Activated naive CD8-positive, alpha-beta T cell treated with anti-CD3 and anti-CD28 coated beads for 36 hours (primary cell): ENCODE results near the gene ARHGEF6. TPM values are rescaled to one million over a fixed set of nuclear protein-coding genes. Genes with fewer than 3 reads are reported as not detected.

ENCODE experiments used
- DNase-seq: peaks from one replicate; pipeline ENCODE4 v3.0.0; 2021
- H3K27ac Mint-ChIP-seq: one replicate; pipeline ENCODE4 v1.8.0; 2022; ENCODE audit warnings: mild to moderate bottlenecking, moderate library complexity, mixed read lengths
- H3K27me3 Mint-ChIP-seq: one replicate; pipeline ENCODE4 v1.8.0; 2022; ENCODE audit warnings: mild to moderate bottlenecking, mixed read lengths
- H3K36me3 Mint-ChIP-seq: one replicate; pipeline ENCODE4 v1.8.0; 2021; ENCODE audit warnings: mild to moderate bottlenecking, mixed read lengths
- H3K4me1 Mint-ChIP-seq: one replicate; pipeline ENCODE4 v1.8.0; 2021; ENCODE audit warnings: mixed read lengths
- H3K4me3 Mint-ChIP-seq: one replicate; pipeline ENCODE4 v1.8.0; 2022; ENCODE audit warnings: mild to moderate bottlenecking, moderate library complexity, mixed read lengths
- H3K9me3 Mint-ChIP-seq: one replicate; pipeline ENCODE4 v1.8.0; 2022; ENCODE audit warnings: mixed read lengths
- total RNA-seq, 2 experiments: library from RNA; stranded (reverse); gene quantifications; one replicate each; pipeline ENCODE4 v1.2.3, GENCODE V29; 2021

Gene ARHGEF6
- total RNA-seq, 2 experiments from 2014 or later, result 34.4 to 34.5 TPM

DNA sequence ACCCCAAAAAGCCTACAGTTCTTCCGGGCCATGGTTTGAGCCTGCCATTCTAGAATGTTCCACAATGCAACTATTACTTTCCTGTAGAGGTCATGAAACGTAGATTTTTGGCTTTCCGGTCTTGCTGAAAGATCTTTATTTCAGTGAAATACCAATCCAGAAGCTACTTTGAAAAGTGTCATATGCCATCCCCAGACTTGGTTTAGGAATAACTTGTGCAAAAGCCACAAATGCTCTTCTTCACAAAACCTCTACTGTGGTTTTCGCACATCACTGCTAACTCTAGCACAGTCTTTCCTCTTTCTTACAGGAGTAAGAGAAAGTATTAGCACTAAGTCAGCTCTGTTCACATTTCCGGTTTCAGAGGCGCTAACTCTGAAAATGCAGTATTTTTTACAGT is 145.5 kb downstream of the ARHGEF6 start:
- H3K4me1 Mint-ChIP-seq, result peaks cover 54% of the 10 kb centered on the region
- H3K27me3 Mint-ChIP-seq, result no peaks in the 10 kb centered on the region
- DNase-seq, result no peak
- peaks cover 6% of the 10 kb centered on the region for H3K9me3 Mint-ChIP-seq
- H3K36me3 Mint-ChIP-seq, result peaks cover 2% of the 10 kb centered on the region
- H3K27ac Mint-ChIP-seq, result peak overlapping the region; percentile 83
- peak overlapping the region; percentile 25 for H3K4me3 Mint-ChIP-seq

DNA sequence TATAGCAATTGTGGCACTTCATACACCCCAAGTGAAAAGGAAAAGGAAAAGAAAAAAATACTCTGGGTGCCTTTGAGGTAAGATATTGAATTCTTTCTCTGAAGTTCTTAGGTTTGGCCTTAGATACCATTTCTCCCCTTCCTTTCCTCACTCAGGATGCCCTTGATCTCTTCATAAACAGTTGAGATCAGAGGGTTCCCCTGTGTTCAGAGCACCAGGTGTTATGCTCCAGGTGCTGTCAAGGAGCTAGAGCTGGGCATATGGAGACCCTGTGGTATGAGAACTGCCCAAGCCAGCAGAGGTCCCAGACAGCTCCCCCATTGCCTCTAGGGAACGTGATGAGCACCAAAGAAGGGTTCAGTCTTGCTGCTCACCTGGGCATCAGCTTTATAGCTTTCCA is 149.9 kb downstream of the ARHGEF6 start:
- no peaks in the 10 kb centered on the region for H3K27me3 Mint-ChIP-seq
- H3K4me3 Mint-ChIP-seq, result no peak overlapping the region
- H3K4me1 Mint-ChIP-seq, result peaks cover 73% of the 10 kb centered on the region
- H3K36me3 Mint-ChIP-seq, result peaks cover 4% of the 10 kb centered on the region
- peaks cover 9% of the 10 kb centered on the region for H3K9me3 Mint-ChIP-seq
- no peak for DNase-seq
- H3K27ac Mint-ChIP-seq, result no peak overlapping the region

DNA sequence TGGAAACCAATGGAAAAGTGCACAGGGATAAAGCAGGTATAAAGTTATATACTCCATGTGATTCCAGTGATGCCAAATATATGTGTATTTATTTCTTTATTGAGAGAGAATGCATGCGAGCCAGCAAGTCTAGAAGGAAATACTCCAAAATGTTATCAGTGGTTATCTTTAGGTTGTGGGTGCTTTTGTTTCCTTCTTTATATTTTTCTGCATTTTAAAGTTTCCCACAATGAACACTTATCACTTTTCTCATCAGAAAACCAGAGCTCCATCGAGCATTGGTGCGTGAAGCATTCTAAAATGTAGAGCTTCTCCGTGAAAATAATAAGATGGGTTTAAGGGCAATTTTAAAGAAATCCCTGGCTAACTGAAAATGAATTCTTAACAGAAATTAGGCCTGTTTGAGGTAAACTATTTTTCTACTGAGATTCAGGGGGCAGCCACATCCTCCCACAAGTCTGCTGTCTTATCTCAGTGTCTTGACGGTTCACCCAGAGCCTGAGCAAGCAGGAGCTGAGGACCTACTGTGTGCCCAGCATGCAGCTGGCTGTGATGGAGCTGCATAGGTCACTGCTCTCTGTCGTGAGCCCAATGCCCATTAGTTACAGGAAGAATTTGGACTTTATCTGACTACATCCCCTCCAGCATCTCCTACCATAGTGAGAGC is 151.5 kb downstream of the ARHGEF6 start:
- H3K27me3 Mint-ChIP-seq, result no peaks in the 10 kb centered on the region
- H3K27ac Mint-ChIP-seq, result peak overlapping the region; percentile 25
- peaks cover 14% of the 10 kb centered on the region for H3K9me3 Mint-ChIP-seq
- H3K4me3 Mint-ChIP-seq, result no peak overlapping the region
- H3K36me3 Mint-ChIP-seq, result peaks cover 8% of the 10 kb centered on the region
- H3K4me1 Mint-ChIP-seq, result peaks cover 73% of the 10 kb centered on the region
- no peak for DNase-seq

DNA sequence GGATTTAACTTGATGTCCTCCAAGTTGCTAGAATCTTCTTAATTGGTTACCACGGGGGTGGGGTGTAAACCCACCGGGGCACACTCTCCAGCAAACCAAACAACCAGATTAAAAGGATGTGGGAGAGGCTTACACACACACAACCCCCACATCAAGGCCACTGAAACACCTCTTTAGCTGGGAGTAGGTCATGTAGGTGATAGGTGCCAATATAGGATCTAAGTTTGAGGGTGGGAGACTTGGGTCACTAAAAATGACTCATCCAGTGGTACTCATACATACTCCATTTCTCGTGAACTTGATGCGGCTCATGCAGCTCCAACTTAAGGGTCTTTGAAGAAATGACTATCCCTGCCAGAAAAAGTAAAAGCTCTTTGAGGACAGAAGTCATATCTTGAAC is 153.3 kb downstream of the ARHGEF6 start:
- H3K27me3 Mint-ChIP-seq, result no peaks in the 10 kb centered on the region
- H3K36me3 Mint-ChIP-seq, result peaks cover 8% of the 10 kb centered on the region
- H3K27ac Mint-ChIP-seq, result peak overlapping the region; percentile 91
- peaks cover 72% of the 10 kb centered on the region for H3K4me1 Mint-ChIP-seq
- H3K4me3 Mint-ChIP-seq, result no peak overlapping the region
- peaks cover 11% of the 10 kb centered on the region for H3K9me3 Mint-ChIP-seq
- DNase-seq, result peak; percentile 44

DNA sequence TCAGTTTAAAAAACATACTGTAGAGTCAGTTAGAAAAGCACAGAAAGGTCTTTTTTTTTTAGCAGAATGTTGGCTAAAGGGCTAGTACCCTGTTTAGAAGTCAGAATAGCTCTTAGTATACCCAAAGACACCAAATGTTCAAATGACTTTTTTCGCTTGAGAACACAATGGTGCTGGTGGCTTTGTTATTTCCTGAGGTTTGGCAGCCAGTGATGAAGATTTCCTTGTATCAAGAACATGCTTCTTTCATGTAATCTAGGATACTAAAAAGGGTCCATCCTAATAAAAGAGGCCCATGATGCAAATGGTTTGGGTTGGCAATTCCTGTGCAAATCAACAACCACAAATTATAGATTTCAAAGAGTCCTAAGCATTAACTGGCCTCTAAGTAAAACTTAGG is 153.8 kb downstream of the ARHGEF6 start:
- Mint-ChIP-seq H3K4me3 (no peak overlapping the region), H3K9me3 (peaks cover 10% of the 10 kb centered on the region), H3K4me1 (peaks cover 69% of the 10 kb centered on the region), H3K36me3 (peaks cover 8% of the 10 kb centered on the region), H3K27me3 (no peaks in the 10 kb centered on the region), H3K27ac (peak overlapping the region; percentile 91)
- DNase-seq, result no peak

DNA sequence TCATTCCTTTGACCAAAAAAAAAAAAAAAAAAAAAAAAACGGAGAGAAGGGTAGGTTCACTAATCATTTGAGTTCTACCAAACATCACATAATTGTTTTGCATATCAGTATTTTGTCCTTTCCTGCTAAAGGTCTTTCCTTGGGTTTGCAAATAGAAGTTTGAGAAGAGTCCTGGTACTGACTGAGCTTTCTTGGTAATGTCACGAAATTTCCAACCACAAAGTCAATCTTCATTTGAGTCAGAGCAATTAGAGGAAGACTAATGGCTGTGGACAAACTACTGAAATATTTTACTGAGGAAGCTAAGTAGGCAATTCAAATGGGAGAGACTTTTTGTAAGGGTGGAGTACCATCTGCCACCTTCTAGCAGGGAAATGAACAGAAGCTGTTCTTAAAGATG is 154.5 kb downstream of the ARHGEF6 start:
- peaks cover 10% of the 10 kb centered on the region for H3K9me3 Mint-ChIP-seq
- H3K27me3 Mint-ChIP-seq, result no peaks in the 10 kb centered on the region
- H3K27ac Mint-ChIP-seq, result peak overlapping the region; percentile 91
- peaks cover 8% of the 10 kb centered on the region for H3K36me3 Mint-ChIP-seq
- H3K4me3 Mint-ChIP-seq, result no peak overlapping the region
- no peak for DNase-seq
- H3K4me1 Mint-ChIP-seq, result peaks cover 72% of the 10 kb centered on the region

DNA sequence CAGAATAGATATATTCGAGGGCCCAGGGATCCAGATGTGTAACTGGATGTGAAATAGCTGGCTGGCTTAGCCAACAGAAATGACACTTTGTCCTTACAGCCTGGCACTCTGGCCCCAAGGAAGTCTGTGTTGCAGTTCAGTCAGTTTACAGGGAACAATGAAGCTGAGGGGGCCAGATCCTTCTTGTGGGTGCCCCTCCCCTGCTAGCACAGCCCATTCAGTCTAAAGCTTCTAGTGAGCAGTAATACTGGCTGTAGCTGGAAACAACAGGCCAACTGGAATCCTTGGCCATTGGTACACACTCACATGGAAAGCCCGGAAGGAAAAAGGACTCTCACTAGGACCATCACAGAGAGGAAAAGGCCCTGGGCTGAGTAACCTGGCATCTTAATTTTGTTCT is 155.5 kb downstream of the ARHGEF6 start:
- peaks cover 70% of the 10 kb centered on the region for H3K4me1 Mint-ChIP-seq
- H3K4me3 Mint-ChIP-seq, result no peak overlapping the region
- DNase-seq, result no peak
- H3K27me3 Mint-ChIP-seq, result no peaks in the 10 kb centered on the region
- H3K27ac Mint-ChIP-seq, result peak overlapping the region; percentile 91
- H3K9me3 Mint-ChIP-seq, result peaks cover 10% of the 10 kb centered on the region
- H3K36me3 Mint-ChIP-seq, result peaks cover 11% of the 10 kb centered on the region

DNA sequence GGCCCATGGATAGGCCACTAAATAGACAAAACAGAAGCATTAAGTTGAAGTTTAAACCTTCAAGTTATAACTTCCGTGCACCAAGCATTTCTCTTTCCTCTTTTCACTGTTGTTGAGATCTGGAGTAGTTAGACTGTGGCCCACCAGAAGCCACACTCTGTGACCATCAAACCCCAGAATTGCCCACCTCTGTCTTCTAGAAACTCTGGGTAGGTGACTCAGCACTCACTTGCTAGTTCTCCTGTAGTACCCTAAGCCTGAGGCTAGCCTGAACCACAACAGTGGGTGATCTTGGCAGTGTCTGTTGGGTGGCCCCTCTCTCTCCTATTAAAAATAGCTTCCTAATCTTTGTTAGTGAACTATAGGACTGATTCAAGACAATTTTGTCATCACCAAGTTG is 157.3 kb downstream of the ARHGEF6 start:
- Mint-ChIP-seq H3K4me3 (peak overlapping the region; percentile 14), H3K4me1 (peaks cover 72% of the 10 kb centered on the region), H3K9me3 (peaks cover 7% of the 10 kb centered on the region), H3K27me3 (no peaks in the 10 kb centered on the region), H3K36me3 (peaks cover 11% of the 10 kb centered on the region), H3K27ac (peak overlapping the region; percentile 79)
- DNase-seq, result peak; percentile 34

DNA sequence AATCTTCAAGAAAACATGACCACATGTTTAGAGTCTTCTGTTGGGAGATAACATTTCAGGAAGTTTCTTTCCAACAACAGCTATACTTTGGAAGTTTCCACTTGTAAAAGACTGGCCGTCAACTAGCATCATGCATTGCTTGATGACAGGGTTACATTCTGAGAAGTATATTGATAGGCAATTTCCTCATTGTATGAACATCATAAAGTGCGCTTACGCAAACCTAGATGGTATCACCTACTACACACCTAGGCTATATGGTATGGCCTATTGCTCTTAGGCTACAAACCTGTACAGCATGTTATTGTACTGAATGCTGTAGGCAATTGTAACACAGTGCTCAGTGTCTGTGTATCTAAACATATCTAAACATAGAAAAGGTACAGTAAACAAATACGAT is 158.2 kb downstream of the ARHGEF6 start:
- H3K27me3 Mint-ChIP-seq, result no peaks in the 10 kb centered on the region
- H3K9me3 Mint-ChIP-seq, result peaks cover 7% of the 10 kb centered on the region
- peaks cover 12% of the 10 kb centered on the region for H3K36me3 Mint-ChIP-seq
- no peak overlapping the region for H3K27ac Mint-ChIP-seq
- DNase-seq, result no peak
- no peak overlapping the region for H3K4me3 Mint-ChIP-seq
- H3K4me1 Mint-ChIP-seq, result peaks cover 70% of the 10 kb centered on the region

DNA sequence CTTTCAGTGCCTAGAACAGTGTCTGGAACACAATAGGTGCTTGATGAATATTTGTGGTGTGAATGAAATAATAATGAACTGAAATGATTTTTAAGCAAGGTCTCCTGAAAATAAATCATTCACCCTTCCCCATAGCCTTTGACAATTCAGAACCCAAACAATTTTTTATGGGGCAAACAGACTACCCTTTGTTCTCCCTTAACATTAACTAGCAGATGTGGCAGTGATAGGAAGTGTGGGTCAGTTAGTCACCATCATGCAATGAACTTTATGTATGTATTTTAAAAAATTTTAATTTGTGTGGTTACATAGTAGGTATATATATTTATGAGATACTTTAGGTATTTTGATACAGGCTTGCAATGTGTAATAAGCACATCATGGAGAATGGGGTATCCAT is 160.0 kb downstream of the ARHGEF6 start:
- H3K27me3 Mint-ChIP-seq, result no peaks in the 10 kb centered on the region
- H3K9me3 Mint-ChIP-seq, result peaks cover 7% of the 10 kb centered on the region
- H3K27ac Mint-ChIP-seq, result peak overlapping the region; percentile 8
- no peak for DNase-seq
- H3K36me3 Mint-ChIP-seq, result peaks cover 11% of the 10 kb centered on the region
- peaks cover 58% of the 10 kb centered on the region for H3K4me1 Mint-ChIP-seq
- no peak overlapping the region for H3K4me3 Mint-ChIP-seq

DNA sequence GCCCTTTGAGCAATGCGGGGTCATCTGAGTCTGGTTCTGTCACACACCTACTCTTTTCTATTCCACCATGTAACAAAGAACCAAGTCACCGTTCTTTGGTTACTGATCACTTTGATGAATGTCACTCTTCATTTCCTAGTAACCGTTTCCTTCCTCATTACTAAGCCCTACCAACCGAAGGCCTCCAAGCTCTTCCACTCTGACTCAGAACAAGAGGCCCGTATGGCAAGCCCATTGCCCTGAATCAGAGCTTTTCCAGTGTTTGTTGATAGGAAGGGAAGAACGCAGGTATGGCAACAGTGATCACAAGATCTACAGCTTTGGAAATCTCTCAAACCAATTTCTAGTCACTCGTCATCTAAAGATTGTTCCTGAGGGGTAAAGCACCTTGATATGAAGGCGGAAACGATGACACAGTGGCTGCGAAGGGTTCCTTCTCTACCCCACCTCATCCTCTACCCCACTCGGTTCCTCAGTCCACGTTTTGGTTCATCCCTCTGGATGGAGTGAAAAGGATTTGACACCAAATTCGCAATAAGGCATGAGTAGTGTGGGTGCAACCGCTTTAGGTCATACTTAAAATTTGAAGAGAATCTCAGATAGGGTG is 160.7 kb downstream of the ARHGEF6 start:
- peak; percentile 51 for DNase-seq
- Mint-ChIP-seq H3K27ac (peak overlapping the region; percentile 74), H3K27me3 (no peaks in the 10 kb centered on the region), H3K36me3 (peaks cover 11% of the 10 kb centered on the region), H3K9me3 (peaks cover 7% of the 10 kb centered on the region), H3K4me1 (peaks cover 56% of the 10 kb centered on the region), H3K4me3 (no peak overlapping the region)

DNA sequence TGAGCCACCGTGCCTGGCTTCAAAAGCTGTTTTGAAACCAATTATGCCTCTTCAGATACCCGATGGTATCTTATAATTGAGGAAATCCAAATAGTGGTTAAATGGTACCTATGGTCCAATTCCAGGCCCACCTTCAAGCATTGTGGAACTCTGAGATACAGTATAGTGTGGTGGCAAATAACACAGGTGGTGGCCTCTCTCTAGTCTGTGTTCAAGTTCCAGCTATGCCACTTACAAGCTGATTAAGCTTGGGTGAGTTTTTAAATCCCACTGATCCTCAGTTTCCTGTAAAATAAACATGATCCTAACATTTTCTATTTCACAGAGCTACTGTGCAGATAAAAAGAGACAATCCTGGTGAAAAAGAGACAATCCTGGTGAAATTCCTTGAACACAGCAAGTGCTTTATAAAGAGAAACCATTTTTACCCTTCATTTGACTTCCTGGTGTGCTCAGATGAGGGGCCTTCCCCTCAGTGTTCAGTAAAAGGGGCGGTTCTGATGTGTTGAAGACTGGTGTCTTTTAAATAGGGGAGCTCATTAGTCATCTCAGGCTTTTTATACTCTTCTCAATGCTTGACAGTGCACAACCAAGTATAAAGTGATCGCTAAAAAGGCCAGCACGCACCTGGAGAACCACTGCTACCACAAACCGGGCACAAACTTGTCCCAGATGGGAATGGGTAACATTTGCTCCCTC is 163.6 kb downstream of the ARHGEF6 start:
- Mint-ChIP-seq H3K4me3 (no peak overlapping the region), H3K9me3 (no peaks in the 10 kb centered on the region), H3K4me1 (peaks cover 38% of the 10 kb centered on the region), H3K27ac (peak overlapping the region; percentile 76), H3K27me3 (no peaks in the 10 kb centered on the region), H3K36me3 (peaks cover 7% of the 10 kb centered on the region)
- peak; percentile 20 for DNase-seq

Other genes with a start within 250 kb of the ARHGEF6 start
- not detected for gene VGLL1, start 248.7 kb downstream of the ARHGEF6 start, total RNA-seq
- 1 to 10 TPM; 2.3 to 2.6 TPM for gene CD40LG, start 132.8 kb downstream of the ARHGEF6 start, total RNA-seq
- 100 to 1,000 TPM; 382 to 393 TPM for gene RBMX, start 99.8 kb upstream of the ARHGEF6 start, total RNA-seq